Right cardiac atrium (tissue), 5 donors: ENCODE results near the gene CCDC61. TPM values are rescaled to one million over a fixed set of nuclear protein-coding genes. Genes with fewer than 3 reads are reported as not detected.

ENCODE experiments used
- microRNA-seq, 2 donors: library from miRNA; unstranded; fragments of <30 nt; microRNA quantifications; one replicate each; pipeline ENCODE4 v1.2.0, GENCODE V29; 2020 to 2021
- polyA plus RNA-seq: library from polyadenylated mRNA; stranded (reverse); fragments of 200-250 nt; gene quantifications from one replicate; pipeline ENCODE4 v1.2.3, GENCODE V29; 2013
- total RNA-seq, 4 donors: library from RNA; stranded (reverse); fragmentation: NEBNext Ultra II Directional; extraction: Animal tissue kit (Norgen Biotek cat#: 25700); gene quantifications; one replicate each; pipeline ENCODE4 v1.2.1, GENCODE V29; 2021
- donor health status: healthy with polysubstance abuse.
- donor health status: DM: no; HTN: yes; CAD: no.
- donor health status: DM: no; HTN: no; CAD: no.
- donor health status: DM: no; HTN: yes; CAD: no; lungs with severe emphysema.
- donor health status: DM: yes; HTN: yes; CAD: no.

CCDC61 gene
- total and polyA plus RNA-seq, 5 donors, result 7.1 to 12.7 (median 9.4) TPM

Small RNAs within 50 kb of the gene (microRNA-seq; reads per million reads assigned to microRNA genes)
- 49.3 to 82.9 reads per million in 2 donors for gene MIR769

Other genes with a start within 250 kb of the CCDC61 start
- 10 to 100 TPM; 15.8 to 33.2 (median 24.1) TPM for gene SIX5, start 226.2 kb upstream of the CCDC61 start, total RNA-seq
- 19.4 TPM for gene SIX5, start 226.2 kb upstream of the CCDC61 start, polyA plus RNA-seq
- gene DMPK, start 213.0 kb upstream of the CCDC61 start, total RNA-seq, result 100 to 1,000 TPM; 220 to 304 (median 288) TPM
- gene DMPK, start 213.0 kb upstream of the CCDC61 start, polyA plus RNA-seq, result 395 TPM
- gene DMWD, start 202.6 kb upstream of the CCDC61 start, total RNA-seq, result 10 to 100 TPM; 72.2 to 87.1 (median 76.6) TPM
- gene DMWD, start 202.6 kb upstream of the CCDC61 start, polyA plus RNA-seq, result 50.2 TPM
- gene RSPH6A, start 180.2 kb upstream of the CCDC61 start, total RNA-seq, result under 1 TPM in 1 of 4 donors, not detected in 3; 0.14 TPM
- gene RSPH6A, start 180.2 kb upstream of the CCDC61 start, polyA plus RNA-seq, result not detected
- gene SYMPK, start 132.3 kb upstream of the CCDC61 start, total RNA-seq, result 10 to 100 TPM; 33.1 to 40.4 (median 34.4) TPM
- gene SYMPK, start 132.3 kb upstream of the CCDC61 start, polyA plus RNA-seq, result 23.5 TPM
- not detected for gene FOXA3, start 131.1 kb upstream of the CCDC61 start, total RNA-seq
- not detected for gene FOXA3, start 131.1 kb upstream of the CCDC61 start, polyA plus RNA-seq
- gene IRF2BP1, start 109.3 kb upstream of the CCDC61 start, total RNA-seq, result 10 to 100 TPM; 21.5 to 23.4 (median 22.5) TPM
- 17.5 TPM for gene IRF2BP1, start 109.3 kb upstream of the CCDC61 start, polyA plus RNA-seq
- 10 to 100 TPM in 3 of 4 donors, 1 to 10 TPM in 1; 9.1 to 15.4 (median 12.9) TPM for gene MYPOP, start 92.9 kb upstream of the CCDC61 start, total RNA-seq
- 9.3 TPM for gene MYPOP, start 92.9 kb upstream of the CCDC61 start, polyA plus RNA-seq
- not detected for gene NANOS2, start 80.7 kb upstream of the CCDC61 start, total RNA-seq
- not detected for gene NANOS2, start 80.7 kb upstream of the CCDC61 start, polyA plus RNA-seq
- 1 to 10 TPM; 3.8 to 5.4 (median 3.9) TPM for gene NOVA2, start 21.6 kb upstream of the CCDC61 start, total RNA-seq
- 3.3 TPM for gene NOVA2, start 21.6 kb upstream of the CCDC61 start, polyA plus RNA-seq
- not detected for gene PGLYRP1, start 27.6 kb downstream of the CCDC61 start, total RNA-seq
- gene PGLYRP1, start 27.6 kb downstream of the CCDC61 start, polyA plus RNA-seq, result not detected
- gene IGFL4, start 45.5 kb downstream of the CCDC61 start, total RNA-seq, result not detected
- not detected for gene IGFL4, start 45.5 kb downstream of the CCDC61 start, polyA plus RNA-seq
- not detected for gene IGFL3, start 129.2 kb downstream of the CCDC61 start, total RNA-seq
- gene IGFL3, start 129.2 kb downstream of the CCDC61 start, polyA plus RNA-seq, result not detected
- under 1 TPM in 1 of 4 donors, not detected in 3; 0.43 TPM for gene IGFL2, start 152.8 kb downstream of the CCDC61 start, total RNA-seq
- gene IGFL2, start 152.8 kb downstream of the CCDC61 start, polyA plus RNA-seq, result 0.14 TPM
- gene IGFL1, start 234.3 kb downstream of the CCDC61 start, total RNA-seq, result not detected
- gene IGFL1, start 234.3 kb downstream of the CCDC61 start, polyA plus RNA-seq, result not detected